Measurements from ENCODE around the gene DKK3.

DKK3 gene

GRCh38 chr11:12051287-12051662 lies 42.8 kb upstream of the DKK3 start:
- TF ChIP-seq, protein P1, sequence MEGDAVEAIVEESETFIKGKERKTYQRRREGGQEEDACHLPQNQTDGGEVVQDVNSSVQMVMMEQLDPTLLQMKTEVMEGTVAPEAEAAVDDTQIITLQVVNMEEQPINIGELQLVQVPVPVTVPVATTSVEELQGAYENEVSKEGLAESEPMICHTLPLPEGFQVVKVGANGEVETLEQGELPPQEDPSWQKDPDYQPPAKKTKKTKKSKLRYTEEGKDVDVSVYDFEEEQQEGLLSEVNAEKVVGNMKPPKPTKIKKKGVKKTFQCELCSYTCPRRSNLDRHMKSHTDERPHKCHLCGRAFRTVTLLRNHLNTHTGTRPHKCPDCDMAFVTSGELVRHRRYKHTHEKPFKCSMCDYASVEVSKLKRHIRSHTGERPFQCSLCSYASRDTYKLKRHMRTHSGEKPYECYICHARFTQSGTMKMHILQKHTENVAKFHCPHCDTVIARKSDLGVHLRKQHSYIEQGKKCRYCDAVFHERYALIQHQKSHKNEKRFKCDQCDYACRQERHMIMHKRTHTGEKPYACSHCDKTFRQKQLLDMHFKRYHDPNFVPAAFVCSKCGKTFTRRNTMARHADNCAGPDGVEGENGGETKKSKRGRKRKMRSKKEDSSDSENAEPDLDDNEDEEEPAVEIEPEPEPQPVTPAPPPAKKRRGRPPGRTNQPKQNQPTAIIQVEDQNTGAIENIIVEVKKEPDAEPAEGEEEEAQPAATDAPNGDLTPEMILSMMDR (IDR thresholded peaks at IDR 0.05; ENCODE audit: insufficient read depth, low read length, missing control alignments), result no peak
- ChIA-PET POLR2A (interaction anchor here (1.0 to 1.3 kb wide), 2 partner anchors 36 to 82 kb away, joined by 3 to 5 read pairs; no protein-coding TSS in a partner anchor), CTCF (interaction anchor here (0.6 to 24.1 kb wide), 9 partner anchors 8 to 280 kb away, joined by 3 to 652 read pairs (median 4); no protein-coding TSS in a partner anchor)
- no peak for DNase-seq (ENCODE audit: low read depth, low spot score)
- H3K4me3 ChIP-seq (ENCODE audit: low read depth, low read length), result no peak overlapping the region

DNA sequence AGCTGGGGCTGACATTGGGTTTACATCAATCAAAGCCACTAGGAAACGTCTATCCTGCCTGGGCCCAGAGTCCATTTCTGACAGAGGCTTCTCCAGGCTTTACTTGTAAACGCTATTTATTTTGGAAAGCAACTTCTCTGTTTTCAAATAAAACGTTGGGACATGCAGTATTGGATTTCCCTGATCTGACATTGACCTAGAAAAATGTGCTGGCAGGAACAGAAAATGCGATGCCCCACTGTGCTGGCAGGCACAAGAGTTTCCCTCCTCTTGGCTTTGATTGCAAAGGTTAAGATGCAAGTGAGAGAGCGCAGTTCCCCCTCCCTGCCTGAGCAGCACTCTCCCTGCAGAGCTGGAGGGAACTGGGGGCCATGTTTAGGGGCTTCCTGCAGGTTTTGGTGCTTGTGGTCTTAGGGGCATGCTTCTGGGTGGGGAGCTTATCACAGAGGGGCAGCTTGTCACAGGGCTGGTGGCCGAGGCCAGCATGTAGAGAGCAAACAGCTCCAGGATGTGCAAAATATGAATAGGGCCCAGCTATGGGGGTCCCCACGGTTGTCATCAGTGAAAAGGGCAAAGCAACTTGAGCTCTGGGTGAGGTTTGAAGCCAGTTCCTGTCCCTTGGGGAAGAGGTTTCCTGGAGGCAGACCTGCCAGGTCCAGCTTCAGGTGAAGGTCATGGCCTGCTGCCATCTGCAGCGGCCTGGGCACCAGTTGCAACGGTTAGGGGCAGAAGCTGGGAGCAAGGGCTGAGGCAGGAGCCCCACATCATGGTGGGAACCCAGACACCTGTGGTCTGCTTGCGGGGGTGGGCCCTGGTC lies 42.3 kb upstream of the DKK3 start:
- CTCF ChIA-PET, result interaction anchor here (0.6 to 24.1 kb wide), 9 partner anchors 9 to 280 kb away, joined by 3 to 652 read pairs (median 3); no protein-coding TSS in a partner anchor
- TF ChIP-seq, protein P1 (IDR thresholded peaks at IDR 0.05; ENCODE audit: insufficient read depth, low read length, missing control alignments), result no peak
- DNase-seq (ENCODE audit: low read depth, low spot score), result no peak
- H3K4me3 ChIP-seq (ENCODE audit: low read depth, low read length), result no peak overlapping the region
- POLR2A ChIA-PET, result interaction anchor here (0.6 to 1.3 kb wide), 3 partner anchors 37 to 744 kb away, joined by 3 to 5 read pairs (median 3); no protein-coding TSS in a partner anchor

DNA sequence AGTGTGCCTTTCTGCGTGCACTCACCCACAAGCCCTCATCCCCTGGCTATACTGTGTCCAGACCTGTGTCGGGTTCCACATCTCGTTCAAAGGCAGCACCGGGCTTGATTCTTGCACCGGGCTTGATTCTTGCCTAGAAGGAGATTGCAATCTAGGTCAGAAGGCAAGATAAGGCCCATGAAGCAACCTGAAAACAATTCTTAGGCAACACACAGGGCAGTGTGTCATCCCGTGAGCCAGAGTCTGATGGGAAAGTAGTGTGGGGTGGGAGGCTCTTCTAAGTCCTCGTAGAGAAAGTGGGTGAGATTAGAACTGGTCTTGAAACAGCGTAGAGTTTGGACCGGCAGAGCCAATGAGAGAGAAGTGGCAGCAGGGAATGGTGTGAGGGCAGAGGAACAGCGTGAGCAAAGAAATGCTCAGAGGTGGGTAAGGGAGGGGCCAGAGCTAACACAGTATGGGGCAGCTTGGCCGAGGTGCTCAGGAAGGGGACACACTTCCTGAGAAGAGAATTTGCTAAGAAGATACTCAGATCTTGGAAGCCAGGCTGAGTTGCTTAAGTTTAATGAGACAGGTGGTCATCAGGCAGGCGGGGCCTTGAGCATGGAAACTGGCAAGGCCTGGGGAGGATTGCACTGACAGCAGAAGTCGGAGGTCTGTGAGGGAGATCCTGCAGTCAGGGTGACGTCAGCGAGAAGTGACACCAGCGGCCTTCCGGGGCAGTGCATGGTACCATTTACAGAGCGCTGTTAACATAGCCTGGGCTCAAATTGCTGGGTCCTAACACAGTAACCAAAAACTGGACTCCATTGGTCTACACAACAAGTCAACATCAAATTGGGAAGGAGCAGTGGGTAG lies 40.7 kb upstream of the DKK3 start:
- ChIA-PET POLR2A (no interaction called here), CTCF (interaction anchor here (3.2 to 24.1 kb wide), 6 partner anchors 18 to 251 kb away, joined by 9 to 652 read pairs (median 45); no protein-coding TSS in a partner anchor)
- DNase-seq (ENCODE audit: low read depth, low spot score), result no peak
- H3K4me3 ChIP-seq (ENCODE audit: low read depth, low read length), result no peak overlapping the region
- TF ChIP-seq, protein P1 (IDR thresholded peaks at IDR 0.05; ENCODE audit: insufficient read depth, low read length, missing control alignments), result no peak

DNA sequence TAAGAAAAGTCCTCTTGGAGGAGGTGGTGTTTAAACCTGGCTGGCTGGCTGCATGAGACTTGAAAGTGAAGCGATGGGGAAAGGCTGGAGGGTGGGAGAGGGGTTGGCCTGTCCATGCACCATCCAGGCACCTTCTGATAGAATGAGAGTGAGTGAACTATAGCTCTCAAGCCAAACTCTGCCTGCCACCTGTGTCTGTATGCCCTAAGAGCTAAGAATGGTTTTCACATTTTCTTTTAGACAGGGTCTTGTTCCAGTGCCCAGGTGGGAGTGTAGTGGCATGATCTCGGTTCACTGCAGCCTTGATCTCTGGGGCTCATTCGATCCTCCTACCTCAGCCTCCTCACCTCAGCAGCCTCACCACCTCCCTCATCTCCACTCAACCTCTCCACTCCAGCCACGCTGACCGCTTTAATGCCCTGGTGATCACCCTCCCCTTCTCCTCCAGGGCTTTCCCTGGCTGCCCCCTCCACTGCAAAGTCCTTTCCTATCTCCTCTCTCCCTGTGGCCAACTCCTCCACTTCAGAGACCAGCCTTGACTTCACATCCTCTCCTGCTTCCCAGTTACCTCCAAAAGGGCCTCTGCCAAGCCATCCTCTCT lies 38.3 kb upstream of the DKK3 start:
- H3K4me3 ChIP-seq (ENCODE audit: low read depth, low read length), result no peak overlapping the region
- POLR2A ChIA-PET, result no interaction called here
- DNase-seq (ENCODE audit: low read depth, low spot score), result no peak
- CTCF ChIA-PET, result interaction anchor here (1.0 to 24.1 kb wide), 36 partner anchors 10 to 284 kb away, joined by 3 to 652 read pairs (median 7); no protein-coding TSS in a partner anchor
- TF ChIP-seq, protein P1 (IDR thresholded peaks at IDR 0.05; ENCODE audit: insufficient read depth, low read length, missing control alignments), result no peak

- ChIA-PET CTCF (interaction anchor here (0.9 to 24.1 kb wide), 29 partner anchors 10 to 285 kb away, joined by 3 to 652 read pairs (median 9); no protein-coding TSS in a partner anchor), POLR2A (no interaction called here)
- DNase-seq (ENCODE audit: low read depth, low spot score), result no peak
- TF ChIP-seq, protein P1 (IDR thresholded peaks at IDR 0.05; ENCODE audit: insufficient read depth, low read length, missing control alignments), result no peak
- no peak overlapping the region for H3K4me3 ChIP-seq (ENCODE audit: low read depth, low read length)
Observed at GRCh38 chr11:12045914-12046635, 37.6 kb upstream of the DKK3 start.

All from AG04449 (cell line).